T-helper 1 cell treated with Interleukin-12 subunit alpha and Interleukin-12 subunit beta and Interleukin-4 antibody, amounts not matched to agents 30 ng/mL and 1 ng/mL, for 36 hours (primary cell): ENCODE measurements around the gene GATA5. TPM values are rescaled to one million over a fixed set of nuclear protein-coding genes. Genes with fewer than 3 reads are reported as not detected.

Source experiments
- intact Hi-C: fragments of 100-400 bp; cut with micrococcal nuclease; formaldehyde crosslinking; loops from one replicate; pipeline ENCODE4 v1.15.1; 2024
- total RNA-seq: library from RNA; stranded (reverse); gene quantifications from 2 replicates; pipeline ENCODE4 v1.2.3, GENCODE V29; 2022

Gene GATA5
- total RNA-seq, 1 donor from 2014 or later: not detected

GRCh38 chr20:62475027-62475771, 596 bp downstream of the GATA5 start:
- intact Hi-C loops: no loop called here

- intact Hi-C loops: no loop called here
Observed at GRCh38 chr20:62474604-62475026, 1.2 kb downstream of the GATA5 start.

GRCh38 chr20:62473717-62474603, 1.8 kb downstream of the GATA5 start:
- intact Hi-C loops: no loop called here

- intact Hi-C loops: no loop called here
Observed at GRCh38 chr20:62472941-62473585, 2.7 kb downstream of the GATA5 start.

GRCh38 chr20:62472138-62472940, 3.5 kb downstream of the GATA5 start:
- intact Hi-C loops: no loop called here

- intact Hi-C loops: no loop called here
Observed at GRCh38 chr20:62470459-62470858, 5.3 kb downstream of the GATA5 start.

- intact Hi-C loops: no loop called here
Observed at GRCh38 chr20:62470001-62470400, 5.8 kb downstream of the GATA5 start.

GRCh38 chr20:62469352-62469751, 6.4 kb downstream of the GATA5 start:
- intact Hi-C loops: no loop called here

GRCh38 chr20:62466806-62467537, 8.8 kb downstream of the GATA5 start:
- intact Hi-C loops: no loop called here

- intact Hi-C loops: no loop called here
Observed at GRCh38 chr20:62466072-62466760, 9.6 kb downstream of the GATA5 start.

- intact Hi-C loops: no loop called here
Observed at GRCh38 chr20:62464990-62465389, 10.8 kb downstream of the GATA5 start.

- intact Hi-C loops: no loop called here
Observed at GRCh38 chr20:62464425-62464770, 11.4 kb downstream of the GATA5 start.

GRCh38 chr20:62463651-62464424, 12.0 kb downstream of the GATA5 start:
- intact Hi-C loops: no loop called here

- intact Hi-C loops: no loop called here
Observed at GRCh38 chr20:62462976-62463592, 12.7 kb downstream of the GATA5 start.

GRCh38 chr20:62461834-62462233, 14.0 kb downstream of the GATA5 start:
- intact Hi-C loops: no loop called here

GRCh38 chr20:62461157-62461556, 14.6 kb downstream of the GATA5 start:
- intact Hi-C loops: no loop called here

- intact Hi-C loops: no loop called here
Observed at GRCh38 chr20:62460678-62461077, 15.1 kb downstream of the GATA5 start.

- intact Hi-C loops: no loop called here
Observed at GRCh38 chr20:62459488-62459887, 16.3 kb downstream of the GATA5 start.
